Calu3 (cell line): ENCODE results near the gene MRFAP1L1. TPM values are rescaled to one million over a fixed set of nuclear protein-coding genes. Genes with fewer than 3 reads are reported as not detected.

Experiments used
- BruUV-seq: library from RNA; stranded (reverse); fragments of 400-500 nt; replicated peaks from 2 replicates; lab custom pipeline; 2021; lab: Mats Ljungman, UMichigan
- CTCF ChIA-PET: fragments of 300-600 bp; sonication (Branson Sonifier 250); formaldehyde crosslinking; loops from one replicate; lab custom pipeline; 2022; ENCODE audit warnings: antibody characterized with exemption; lab: Charles Lee
- DNase-seq: peaks from one replicate; pipeline ENCODE4 v3.0.0; 2022
- H3K27ac Mint-ChIP-seq: one replicate; pipeline ENCODE4 v1.8.0; 2022; ENCODE audit warnings: mixed read lengths; ENCODE audit not compliant: unreplicated experiment
- H3K27me3 Mint-ChIP-seq: one replicate; pipeline ENCODE4 v1.8.0; 2022; ENCODE audit warnings: mixed read lengths; ENCODE audit not compliant: unreplicated experiment
- H3K36me3 Mint-ChIP-seq: one replicate; pipeline ENCODE4 v1.8.0; 2022; ENCODE audit warnings: mild to moderate bottlenecking, moderate library complexity, mixed read lengths; ENCODE audit not compliant: insufficient read depth, unreplicated experiment
- H3K4me1 Mint-ChIP-seq: one replicate; pipeline ENCODE4 v1.8.0; 2022; ENCODE audit warnings: mild to moderate bottlenecking, low read depth, mixed read lengths; ENCODE audit not compliant: unreplicated experiment
- H3K4me3 Mint-ChIP-seq: one replicate; pipeline ENCODE4 v1.8.0; 2022; ENCODE audit warnings: mild to moderate bottlenecking, low read depth, moderate library complexity, mixed read lengths; ENCODE audit not compliant: unreplicated experiment
- H3K9me3 Mint-ChIP-seq: one replicate; pipeline ENCODE4 v1.8.0; 2022; ENCODE audit warnings: low read depth, mixed read lengths; ENCODE audit not compliant: unreplicated experiment
- intact Hi-C: fragments of 100-400 bp; cut with micrococcal nuclease; formaldehyde crosslinking; loops from one replicate; pipeline ENCODE4 v1.10.0; 2022; ENCODE audit not compliant: unreplicated experiment
- total RNA-seq: library from RNA; stranded (reverse); gene quantifications from 2 replicates; pipeline ENCODE4 v1.2.3, GENCODE V29; 2022
- TF ChIP-seq, protein P1 (sequence below): fragments of 200-600 bp; IDR thresholded peaks from one replicate; pipeline ENCODE4 v1.8.0; 2022; ENCODE audit warnings: antibody characterized with exemption; ENCODE audit not compliant: unreplicated experiment

The MRFAP1L1 gene
- total RNA-seq, 1 experiment from 2014 or later = 31.7 TPM

DNA sequence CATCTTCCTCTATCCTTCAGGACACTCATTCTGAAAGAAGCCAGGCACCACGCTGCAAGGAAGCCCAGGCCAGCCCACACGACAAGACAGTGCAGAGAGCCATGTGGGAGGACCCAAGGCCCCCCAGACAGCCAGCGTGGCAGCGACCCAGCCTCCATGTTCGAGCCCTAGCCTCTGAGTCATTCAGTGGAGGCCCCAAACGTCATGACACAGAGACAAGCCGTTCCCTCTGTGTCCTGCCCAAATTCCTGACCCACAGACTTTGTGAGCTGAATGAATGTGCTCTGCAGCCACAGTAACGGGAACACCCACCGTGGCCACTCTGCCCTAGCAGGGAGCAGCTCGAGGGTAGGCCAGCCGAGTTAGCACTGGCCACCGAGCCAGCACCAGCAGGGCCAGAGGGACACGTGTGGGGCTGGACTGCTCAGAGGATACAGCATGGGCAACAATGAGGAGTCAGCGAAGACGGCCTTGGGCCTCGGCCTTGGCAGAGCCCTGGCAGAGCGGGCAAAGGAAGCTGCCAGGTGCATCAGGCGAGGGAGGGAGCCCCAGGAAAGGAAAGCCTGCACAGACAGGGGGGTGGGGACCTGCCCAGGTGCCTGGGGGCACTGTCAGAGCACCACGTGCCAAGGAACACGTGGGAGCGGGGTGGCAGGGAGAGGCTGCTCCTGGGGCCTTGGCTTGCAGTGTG is 14.9 kb upstream of the MRFAP1L1 start:
- intact Hi-C loops = loop anchor here (5.0 to 10.0 kb wide), 2 partner anchors 80 to 463 kb away; no protein-coding TSS in a partner anchor
- H3K9me3 Mint-ChIP-seq = no peaks in the 10 kb centered on the region

DNA sequence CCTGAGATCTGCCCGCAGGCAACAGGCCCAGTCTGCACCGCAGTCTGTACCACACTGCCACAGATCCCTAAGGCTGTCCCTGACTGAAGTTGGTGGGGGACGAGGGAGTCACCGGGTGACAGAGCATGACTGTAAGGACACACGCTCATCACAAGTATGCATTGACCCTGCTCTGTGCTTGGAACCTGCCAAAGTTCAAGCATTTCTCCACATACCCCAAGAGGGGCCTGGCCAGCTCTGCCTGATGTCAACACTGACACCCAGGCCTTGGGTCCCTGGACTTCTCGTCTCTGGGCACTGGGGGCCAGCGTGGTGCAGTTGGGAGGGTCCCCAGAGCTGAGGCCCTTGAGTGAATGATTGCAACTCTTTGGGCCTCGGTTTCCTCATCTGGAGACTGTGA is 14.2 kb upstream of the MRFAP1L1 start:
- H3K9me3 Mint-ChIP-seq = no peaks in the 10 kb centered on the region
- H3K27me3 Mint-ChIP-seq = no peaks in the 10 kb centered on the region
- BruUV-seq = no TSS peak
- TF ChIP-seq, protein P1, sequence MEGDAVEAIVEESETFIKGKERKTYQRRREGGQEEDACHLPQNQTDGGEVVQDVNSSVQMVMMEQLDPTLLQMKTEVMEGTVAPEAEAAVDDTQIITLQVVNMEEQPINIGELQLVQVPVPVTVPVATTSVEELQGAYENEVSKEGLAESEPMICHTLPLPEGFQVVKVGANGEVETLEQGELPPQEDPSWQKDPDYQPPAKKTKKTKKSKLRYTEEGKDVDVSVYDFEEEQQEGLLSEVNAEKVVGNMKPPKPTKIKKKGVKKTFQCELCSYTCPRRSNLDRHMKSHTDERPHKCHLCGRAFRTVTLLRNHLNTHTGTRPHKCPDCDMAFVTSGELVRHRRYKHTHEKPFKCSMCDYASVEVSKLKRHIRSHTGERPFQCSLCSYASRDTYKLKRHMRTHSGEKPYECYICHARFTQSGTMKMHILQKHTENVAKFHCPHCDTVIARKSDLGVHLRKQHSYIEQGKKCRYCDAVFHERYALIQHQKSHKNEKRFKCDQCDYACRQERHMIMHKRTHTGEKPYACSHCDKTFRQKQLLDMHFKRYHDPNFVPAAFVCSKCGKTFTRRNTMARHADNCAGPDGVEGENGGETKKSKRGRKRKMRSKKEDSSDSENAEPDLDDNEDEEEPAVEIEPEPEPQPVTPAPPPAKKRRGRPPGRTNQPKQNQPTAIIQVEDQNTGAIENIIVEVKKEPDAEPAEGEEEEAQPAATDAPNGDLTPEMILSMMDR = no peak
- H3K36me3 Mint-ChIP-seq = peaks cover 5% of the 10 kb centered on the region
- H3K27ac Mint-ChIP-seq = no peak overlapping the region
- no peak overlapping the region for H3K4me3 Mint-ChIP-seq
- intact Hi-C loops = loop anchor here (5.0 to 10.0 kb wide), 2 partner anchors 81 to 463 kb away; no protein-coding TSS in a partner anchor
- H3K4me1 Mint-ChIP-seq = peaks cover 8% of the 10 kb centered on the region
- no peak for DNase-seq
- CTCF ChIA-PET = no interaction called here

More for the DNA sequence above, 14.9 kb upstream of the MRFAP1L1 start:
- Mint-ChIP-seq H3K27me3 (no peaks in the 10 kb centered on the region), H3K36me3 (no peaks in the 10 kb centered on the region), H3K4me3 (no peak overlapping the region), H3K4me1 (peaks cover 8% of the 10 kb centered on the region), H3K27ac (no peak overlapping the region)
- TF ChIP-seq, protein P1 = no peak
- BruUV-seq = no TSS peak
- DNase-seq = no peak
- CTCF ChIA-PET = no interaction called here

DNA sequence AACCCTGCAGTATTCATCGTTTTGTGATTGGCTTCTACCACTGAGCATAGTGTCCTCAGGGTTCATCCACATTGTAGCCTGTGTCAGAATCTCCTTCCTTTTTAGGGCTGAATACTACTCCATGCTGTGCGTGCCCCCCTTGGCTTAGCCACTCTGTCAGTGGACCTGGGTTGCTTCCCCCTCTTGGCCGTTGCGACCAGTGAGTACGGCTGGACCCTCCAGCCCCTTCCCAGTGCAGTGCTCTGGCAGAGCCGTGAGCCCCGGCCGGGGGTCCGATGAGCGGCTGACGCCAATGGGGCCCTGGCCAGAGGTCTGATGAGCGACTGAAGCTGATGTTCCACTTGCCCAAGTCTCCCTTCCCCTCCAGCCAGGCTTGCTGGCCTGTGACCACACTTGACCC is 13.2 kb upstream of the MRFAP1L1 start:
- TF ChIP-seq, protein P1 = no peak
- no peak overlapping the region for H3K27ac Mint-ChIP-seq
- DNase-seq = no peak
- CTCF ChIA-PET = no interaction called here
- intact Hi-C loops = loop anchor here (5.0 to 10.0 kb wide), 2 partner anchors 82 to 464 kb away; no protein-coding TSS in a partner anchor
- no peaks in the 10 kb centered on the region for H3K27me3 Mint-ChIP-seq
- no peaks in the 10 kb centered on the region for H3K9me3 Mint-ChIP-seq
- no peak overlapping the region for H3K4me3 Mint-ChIP-seq
- BruUV-seq = no TSS peak
- peaks cover 6% of the 10 kb centered on the region for H3K36me3 Mint-ChIP-seq
- peaks cover 8% of the 10 kb centered on the region for H3K4me1 Mint-ChIP-seq

DNA sequence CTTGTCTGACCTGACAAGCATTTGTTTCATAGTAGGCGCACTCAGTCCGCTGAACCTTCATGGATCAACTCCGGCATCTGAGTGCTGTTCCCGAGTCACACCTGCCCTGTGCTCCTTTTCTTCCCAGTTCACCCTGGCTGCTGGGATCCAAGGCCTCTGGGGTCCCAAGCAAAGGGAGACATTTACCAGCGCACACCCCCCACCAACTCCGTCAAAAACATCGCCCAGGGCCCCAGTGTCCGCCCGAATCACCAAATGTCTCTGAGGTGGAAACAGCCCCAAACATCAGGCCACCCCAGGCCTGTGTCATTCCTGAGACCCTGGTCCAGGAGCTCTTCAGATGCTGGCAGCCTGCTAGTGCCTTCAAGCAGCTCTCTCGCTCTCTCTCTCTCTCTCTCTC is 11.5 kb upstream of the MRFAP1L1 start:
- intact Hi-C loops = loop anchor here (5.0 to 10.0 kb wide), 2 partner anchors 84 to 466 kb away; no protein-coding TSS in a partner anchor
- CTCF ChIA-PET = interaction anchor here (0.6 to 1.0 kb wide), 3 partner anchors 117 to 1871 kb away, joined by 3 to 4 read pairs (median 3); no protein-coding TSS in a partner anchor

More for the DNA sequence above, 11.5 kb upstream of the MRFAP1L1 start:
- Mint-ChIP-seq H3K4me3 (no peak overlapping the region), H3K4me1 (peaks cover 8% of the 10 kb centered on the region), H3K27ac (no peak overlapping the region), H3K36me3 (peaks cover 16% of the 10 kb centered on the region), H3K27me3 (no peaks in the 10 kb centered on the region), H3K9me3 (no peaks in the 10 kb centered on the region)
- TF ChIP-seq, protein P1 = no peak
- no TSS peak for BruUV-seq
- no peak for DNase-seq
